SJCRH30 (cell line): ENCODE results near the gene ALKBH7. TPM values are rescaled to one million over a fixed set of nuclear protein-coding genes. Genes with fewer than 3 reads are reported as not detected.
A peak's percentile ranks its signal among the peaks of the same experiment; 100 is the strongest.

Experiments used
- DNase-seq, 2 experiments: peaks; one replicate each; pipeline ENCODE4 v3.0.0-alpha.2; 2015 to 2020
- H3K27ac ChIP-seq: fragments of 250-450 bp; sonication (Bioruptor Pico); 2 replicates; pipeline ENCODE4 v1.5.1; 2020; ENCODE audit warnings: mild to moderate bottlenecking, moderate library complexity
- H3K27me3 ChIP-seq: fragments of 250-450 bp; sonication (Bioruptor Pico); 2 replicates; pipeline ENCODE4 v1.5.1; 2020; ENCODE audit warnings: mild to moderate bottlenecking, moderate library complexity
- H3K36me3 ChIP-seq: fragments of 250-450 bp; sonication (Bioruptor Pico); 2 replicates; pipeline ENCODE4 v1.5.1; 2020; ENCODE audit warnings: mild to moderate bottlenecking, moderate library complexity
- H3K4me1 ChIP-seq: fragments of 250-450 bp; sonication (Bioruptor Pico); 2 replicates; pipeline ENCODE4 v1.5.1; 2020; ENCODE audit warnings: mild to moderate bottlenecking, moderate library complexity
- H3K4me3 ChIP-seq: fragments of 250-450 bp; sonication (Bioruptor Pico); 2 replicates; pipeline ENCODE4 v1.5.1; 2020; ENCODE audit warnings: mild to moderate bottlenecking, moderate library complexity
- H3K9me3 ChIP-seq: fragments of 250-450 bp; sonication (Bioruptor Pico); replicated peaks from 2 replicates; pipeline ENCODE4 v1.5.1; 2020; ENCODE audit warnings: mild to moderate bottlenecking, moderate library complexity
- total RNA-seq: library from RNA; depleted of rRNA; stranded (reverse); fragments of >200 nt; shearing (Covaris generic); gene quantifications from 2 replicates; pipeline ENCODE4 v1.2.3, GENCODE V29; 2014; rRNA removed

The ALKBH7 gene
- total RNA-seq, 1 experiment from 2014 or later: 24.6 TPM

- H3K4me3 ChIP-seq: no peak overlapping the region
- peaks cover 63% of the 10 kb centered on the region for H3K36me3 ChIP-seq
- H3K9me3 ChIP-seq: no peaks in the 10 kb centered on the region
- no peak for DNase-seq
- H3K27ac ChIP-seq: no peak overlapping the region
- no peaks in the 10 kb centered on the region for H3K27me3 ChIP-seq
- H3K4me1 ChIP-seq: no peaks in the 10 kb centered on the region; the same call in 1 of the 2 replicates
Observed at GRCh38 chr19:6421075-6422014, 48.8 kb downstream of the ALKBH7 start.

GRCh38 chr19:6423499-6424194 is 51.1 kb downstream of the ALKBH7 start:
- Histone ChIP-seq H3K4me3 (peak overlapping the region; percentile 71), H3K9me3 (no peaks in the 10 kb centered on the region), H3K4me1 (no peaks in the 10 kb centered on the region; the same call in 1 of the 2 replicates), H3K36me3 (peaks cover 40% of the 10 kb centered on the region), H3K27me3 (no peaks in the 10 kb centered on the region), H3K27ac (peak overlapping the region; percentile 10; the same call in 1 of the 2 replicates)
- peak; percentile 48 to 58 for DNase-seq

GRCh38 chr19:6424195-6424938 is 51.8 kb downstream of the ALKBH7 start, which contains the start of gene KHSRP:
Gene KHSRP (minus strand): TSS chr19:6424811. CDS start chr19:6424701, 110 bp downstream.
- Histone ChIP-seq H3K27me3 (no peaks in the 10 kb centered on the region), H3K27ac (peak within 1 kb of the TSS; percentile 33), H3K36me3 (peaks cover 32% of the 10 kb centered on the region), H3K4me1 (no peaks in the 10 kb centered on the region; the same call in 1 of the 2 replicates), H3K9me3 (no peaks in the 10 kb centered on the region), H3K4me3 (peak within 1 kb of the TSS; percentile 71)
- peak; percentile 25 to 30 for DNase-seq

Other genes starting within 250 kb of the ALKBH7 start
- not detected in 2 replicates for gene ACSBG2, start 237.1 kb upstream of the ALKBH7 start, total RNA-seq
- 23.3 and 23.8 TPM in 2 replicates for gene MLLT1, start 92.8 kb upstream of the ALKBH7 start, total RNA-seq
- gene ACER1, start 39.2 kb upstream of the ALKBH7 start, total RNA-seq: not detected in 2 replicates
- gene CLPP, start 11.3 kb upstream of the ALKBH7 start, total RNA-seq: 65.1 and 67.6 TPM in 2 replicates
- gene PSPN, start 3.1 kb downstream of the ALKBH7 start, total RNA-seq: 1.2 and 1.4 TPM in 2 replicates
- 41.7 and 49.0 TPM in 2 replicates for gene GTF2F1, start 20.4 kb downstream of the ALKBH7 start, total RNA-seq
- 197 and 209 TPM in 2 replicates for gene KHSRP, start 52.0 kb downstream of the ALKBH7 start, total RNA-seq
- 0.14 TPM in 1 of 2 replicates, not detected in the other for gene SLC25A41, start 61.0 kb downstream of the ALKBH7 start, total RNA-seq
- gene SLC25A23, start 87.0 kb downstream of the ALKBH7 start, total RNA-seq: 9.6 and 12.4 TPM in 2 replicates
- gene CRB3, start 91.5 kb downstream of the ALKBH7 start, total RNA-seq: not detected in 2 replicates
- not detected in 2 replicates for gene DENND1C, start 109.0 kb downstream of the ALKBH7 start, total RNA-seq
- not detected in 2 replicates for gene TUBB4A, start 129.5 kb downstream of the ALKBH7 start, total RNA-seq
- gene TNFSF9, start 158.2 kb downstream of the ALKBH7 start, total RNA-seq: not detected in 2 replicates
- gene CD70, start 218.4 kb downstream of the ALKBH7 start, total RNA-seq: not detected in 2 replicates